Mesenchymal stem cell (in vitro differentiated cells and primary cell): Measurements from ENCODE around the gene SLC12A6.

Experiments used
- DNase-seq: peaks from one replicate; pipeline ENCODE4 v3.0.0-alpha.2; 2013
- H2AFZ ChIP-seq: one replicate; pipeline ENCODE4 v1.6.1; 2013; ENCODE audit warnings: low read depth, mild to moderate bottlenecking, control low read depth, inconsistent platforms, low read length, moderate library complexity
- H2AK5ac ChIP-seq: 2 replicates; pipeline ENCODE4 v1.6.1; 2013; ENCODE audit warnings: low read length, moderate library complexity, mild to moderate bottlenecking, inconsistent platforms; ENCODE audit not compliant: severe bottlenecking
- H2BK120ac ChIP-seq: one replicate; pipeline ENCODE4 v1.6.1; 2013; ENCODE audit warnings: low read depth, mild to moderate bottlenecking, inconsistent platforms, low read length, moderate library complexity
- H2BK12ac ChIP-seq, 2 experiments: one replicate each; pipeline ENCODE4 v1.6.1; 2013; ENCODE audit warnings: inconsistent platforms in 2 of 2, low read length in 2 of 2, mild to moderate bottlenecking in 2 of 2, moderate library complexity in 2 of 2, control low read depth in 1 of 2
- H2BK15ac ChIP-seq: one replicate; pipeline ENCODE4 v1.6.1; 2013; ENCODE audit warnings: mild to moderate bottlenecking, low read depth, inconsistent platforms; ENCODE audit not compliant: poor library complexity, severe bottlenecking
- H2BK5ac ChIP-seq: 2 replicates; pipeline ENCODE4 v1.6.1; 2013; ENCODE audit warnings: low read depth, mild to moderate bottlenecking, low read length, control low read depth, inconsistent platforms; ENCODE audit not compliant: poor library complexity, severe bottlenecking
- H3K14ac ChIP-seq, 2 experiments: one replicate each; pipeline ENCODE4 v1.6.1; 2013; ENCODE audit warnings: inconsistent platforms in 2 of 2, low read length in 2 of 2, control low read depth in 1 of 2, mild to moderate bottlenecking in 1 of 2, moderate library complexity in 1 of 2
- H3K18ac ChIP-seq, 2 experiments: one replicate each; pipeline ENCODE4 v1.6.1; 2013; ENCODE audit warnings: inconsistent platforms in 2 of 2, low read length in 2 of 2, control low read depth in 1 of 2, low read depth in 1 of 2, mild to moderate bottlenecking in 1 of 2
- H3K23ac ChIP-seq, 2 experiments: one replicate each; pipeline ENCODE4 v1.6.1; 2013; ENCODE audit warnings: inconsistent platforms in 2 of 2, low read length in 2 of 2, mild to moderate bottlenecking in 2 of 2, moderate library complexity in 2 of 2, control low read depth in 1 of 2
- H3K27ac ChIP-seq: 2 replicates; pipeline ENCODE4 v1.5.1; 2013; ENCODE audit warnings: mild to moderate bottlenecking, moderate library complexity, low read length, control low read depth, inconsistent platforms; ENCODE audit not compliant: poor library complexity, severe bottlenecking
- H3K27me3 ChIP-seq, 2 experiments: 2 replicates each; pipeline versions ENCODE4 v1.6.1 to v1.7.0; 2013; ENCODE audit warnings: low read length in 2 of 2, mild to moderate bottlenecking in 2 of 2, moderate library complexity in 2 of 2, control low read depth in 1 of 2, inconsistent platforms in 1 of 2; ENCODE audit not compliant: control insufficient read depth in 1 of 2, insufficient read depth in 1 of 2
- H3K36me3 ChIP-seq, 2 experiments: 2 replicates each; pipeline versions ENCODE4 v1.6.1 to v1.7.0; 2013; ENCODE audit warnings: low read length in 2 of 2, control low read depth in 1 of 2, inconsistent platforms in 1 of 2, low read depth in 1 of 2, mild to moderate bottlenecking in 1 of 2; ENCODE audit not compliant: insufficient read depth in 2 of 2, control insufficient read depth in 1 of 2
- H3K4ac ChIP-seq, 2 experiments: one replicate each; pipeline ENCODE4 v1.6.1; 2013; ENCODE audit warnings: inconsistent platforms in 2 of 2, low read length in 2 of 2, mild to moderate bottlenecking in 2 of 2, moderate library complexity in 2 of 2, control low read depth in 1 of 2, low read depth in 1 of 2
- H3K4me1 ChIP-seq: 2 replicates; pipeline ENCODE4 v1.6.1; 2013; ENCODE audit warnings: low read depth, low read length, control low read depth; ENCODE audit not compliant: control insufficient read depth, insufficient read depth
- H3K4me2 ChIP-seq: 2 replicates; pipeline ENCODE4 v1.6.1; 2013; ENCODE audit warnings: low read length, mild to moderate bottlenecking, inconsistent platforms; ENCODE audit not compliant: poor library complexity, severe bottlenecking
- H3K4me3 ChIP-seq, 2 experiments: 2 replicates each; pipeline versions ENCODE4 v1.5.1 to v1.7.0; 2013; ENCODE audit warnings: low read length in 2 of 2, mild to moderate bottlenecking in 2 of 2, control low read depth in 1 of 2, low read depth in 1 of 2; ENCODE audit not compliant: insufficient read depth in 1 of 2
- H3K79me1 ChIP-seq: replicated peaks from 2 replicates; pipeline ENCODE4 v1.6.1; 2013; ENCODE audit warnings: mild to moderate bottlenecking, control low read depth, low read length, inconsistent platforms; ENCODE audit not compliant: poor library complexity, severe bottlenecking
- H3K9ac ChIP-seq: 2 replicates; pipeline ENCODE4 v1.7.0; 2013; ENCODE audit warnings: mild to moderate bottlenecking, low read length, moderate library complexity
- H3K9me3 ChIP-seq: 2 replicates; pipeline ENCODE4 v1.7.0; 2013; ENCODE audit warnings: mild to moderate bottlenecking, low read length; ENCODE audit not compliant: control insufficient read depth
- H4K8ac ChIP-seq: one replicate; pipeline ENCODE4 v1.6.1; 2013; ENCODE audit warnings: inconsistent platforms, mild to moderate bottlenecking, low read length, moderate library complexity
- H4K91ac ChIP-seq: one replicate; pipeline ENCODE4 v1.6.1; 2013; ENCODE audit warnings: mild to moderate bottlenecking, low read length, inconsistent platforms
- WGBS: methylation state at CpG from one replicate; pipeline ENCODE4 v1.1.7; 2013; ENCODE audit warnings: mixed read lengths; 5-methylcytosine and 5-hydroxymethylcytosine counted together

Gene SLC12A6

DNA sequence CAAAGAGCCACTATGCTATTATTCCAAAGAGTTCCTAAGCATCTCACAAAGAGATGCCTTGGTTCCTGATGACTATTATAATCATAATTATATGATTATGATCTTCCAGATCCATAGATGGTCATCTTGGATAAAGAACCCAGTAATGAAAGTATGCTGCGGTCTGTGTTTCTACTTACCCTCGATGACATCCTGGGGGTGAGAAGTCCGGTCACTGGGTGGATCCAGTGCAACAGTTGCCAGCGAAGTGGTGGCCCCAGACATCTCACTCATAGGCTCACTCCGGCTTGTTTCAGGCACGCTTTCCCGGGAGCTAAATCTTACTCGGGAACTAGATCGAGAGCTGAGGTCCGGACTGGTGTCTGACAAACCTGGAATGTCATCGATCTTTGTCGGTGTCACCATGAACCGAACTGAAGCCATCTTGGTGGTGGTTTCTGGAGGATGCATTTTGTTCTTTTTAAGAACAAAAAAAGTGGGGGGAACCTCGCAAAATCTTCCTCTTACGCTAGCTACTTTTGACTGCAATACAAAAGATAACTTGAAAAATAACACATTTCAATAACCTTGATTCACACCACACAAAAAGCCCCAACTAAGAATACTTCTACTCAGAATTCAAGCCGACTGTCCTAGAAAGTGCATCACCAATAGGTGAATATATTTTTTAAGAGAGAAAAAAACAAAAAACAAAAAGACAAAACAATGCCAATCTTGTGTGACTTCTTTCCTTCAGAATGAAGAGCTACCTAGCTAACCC is 1.2 kb downstream of the SLC12A6 start:
- no peaks in the 10 kb centered on the region for H3K27me3 ChIP-seq
- no peak overlapping the region for H3K27ac ChIP-seq
- no peak overlapping the region for H4K8ac ChIP-seq
- H2BK120ac ChIP-seq: no peak overlapping the region
- H2AK5ac ChIP-seq: no peak overlapping the region
- H3K36me3 ChIP-seq: peaks cover 7 to 27% of the 10 kb centered on the region in 2 experiments
- peak overlapping the region in 1 of 2 experiments; percentile 94 for H3K4me3 ChIP-seq
- WGBS: 89% methylated on average over 15 of the region's 16 CpGs
- H3K18ac ChIP-seq: no peak overlapping the region
- H2AFZ ChIP-seq: peak overlapping the region; percentile 84
- peak overlapping the region; percentile 97 for H3K4me2 ChIP-seq
- no peak for DNase-seq
- no peaks in the 10 kb centered on the region for H3K9me3 ChIP-seq
- H3K4ac ChIP-seq: no peak overlapping the region
- no peak overlapping the region for H2BK15ac ChIP-seq
- no peak overlapping the region for H4K91ac ChIP-seq
- peak overlapping the region; percentile 87 for H3K9ac ChIP-seq
- no peak overlapping the region for H3K14ac ChIP-seq
- H3K4me1 ChIP-seq: peaks cover 10% of the 10 kb centered on the region
- H2BK12ac ChIP-seq: no peak overlapping the region
- H3K23ac ChIP-seq: no peak overlapping the region
- H2BK5ac ChIP-seq: no peak overlapping the region
- H3K79me1 ChIP-seq: peaks cover 20% of the 10 kb centered on the region

DNA sequence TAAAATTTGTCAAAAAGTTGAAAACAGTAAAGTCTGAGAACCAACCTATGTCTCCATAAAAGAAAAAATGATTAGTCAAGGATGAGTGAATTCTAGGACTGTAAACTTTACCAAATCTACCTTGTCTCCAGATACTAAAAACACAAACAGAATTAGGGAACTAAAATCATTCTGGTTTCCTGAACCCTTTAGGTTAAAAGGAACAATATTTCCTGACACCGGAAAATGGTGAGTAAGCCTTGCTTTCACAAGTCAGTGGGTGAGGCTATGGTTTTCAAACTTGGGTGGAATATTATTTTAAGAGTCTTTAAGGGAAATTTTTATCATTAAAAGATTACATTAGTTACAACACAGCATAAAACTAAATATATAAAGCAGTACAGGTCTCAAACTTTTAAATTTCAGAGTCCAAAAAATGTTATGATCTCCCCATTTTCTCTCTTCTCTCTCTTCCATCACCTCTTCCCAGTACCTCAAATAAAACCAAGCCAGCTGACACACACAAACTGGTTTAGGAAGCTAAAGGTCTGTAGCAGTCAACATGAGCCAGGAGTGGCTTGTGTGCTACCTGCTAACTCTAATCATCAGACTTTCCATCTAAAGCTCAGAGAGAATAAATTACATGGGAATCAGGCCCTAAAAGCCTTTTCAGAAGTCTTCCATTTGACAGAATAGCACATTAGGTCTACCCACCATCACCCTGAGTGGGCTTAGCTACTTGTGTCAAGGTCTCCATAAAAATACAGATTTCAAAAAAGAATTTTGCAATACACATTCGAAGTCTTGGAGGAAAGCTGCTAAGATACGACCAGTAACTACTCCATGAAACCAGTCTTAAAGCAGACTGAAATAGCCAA is 2.2 kb downstream of the SLC12A6 start:
- 93% methylated on average over 3 of the region's 3 CpGs for WGBS
- Histone ChIP-seq H2BK5ac (no peak overlapping the region), H3K4me1 (peaks cover 10% of the 10 kb centered on the region), H3K18ac (no peak overlapping the region), H2BK12ac (no peak overlapping the region), H3K14ac (no peak overlapping the region), H2AFZ (no peak overlapping the region), H3K27ac (no peak overlapping the region), H3K27me3 (no peaks in the 10 kb centered on the region), H4K91ac (no peak overlapping the region), H3K36me3 (peaks cover 3 to 18% of the 10 kb centered on the region in 2 experiments), H3K9me3 (no peaks in the 10 kb centered on the region), H3K79me1 (peaks cover 18% of the 10 kb centered on the region), H3K23ac (no peak overlapping the region), H3K4me3 (peak overlapping the region in 1 of 2 experiments; percentile 94), H2BK120ac (no peak overlapping the region), H3K4me2 (no peak overlapping the region), H4K8ac (no peak overlapping the region), H2AK5ac (no peak overlapping the region), H2BK15ac (no peak overlapping the region), H3K9ac (peak overlapping the region; percentile 74), H3K4ac (no peak overlapping the region)
- no peak for DNase-seq

DNA sequence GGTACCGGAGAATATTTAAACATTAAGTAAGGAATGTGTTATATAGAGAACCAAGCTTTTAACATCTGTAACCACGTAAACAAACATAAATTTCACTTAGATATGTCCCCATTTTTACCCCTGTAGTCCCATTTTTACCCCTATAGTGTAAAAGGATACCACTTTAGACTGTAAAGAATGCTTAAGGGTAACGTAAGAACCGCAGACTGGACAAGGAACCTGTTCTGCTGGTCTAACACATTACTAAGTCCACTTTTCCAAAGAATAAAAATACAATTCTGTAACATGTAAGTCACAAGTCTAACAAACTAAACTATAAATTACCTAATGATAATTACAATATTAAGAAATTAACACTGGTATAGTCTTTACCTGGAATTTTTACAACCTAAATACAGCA is 2.9 kb downstream of the SLC12A6 start:
- Histone ChIP-seq H3K18ac (no peak overlapping the region), H3K4me2 (no peak overlapping the region), H3K4me1 (peaks cover 10% of the 10 kb centered on the region), H3K9me3 (no peaks in the 10 kb centered on the region), H4K8ac (no peak overlapping the region), H3K27me3 (no peaks in the 10 kb centered on the region), H3K4me3 (peak overlapping the region in 1 of 2 experiments; percentile 94), H3K36me3 (peaks cover 0 to 12% of the 10 kb centered on the region in 2 experiments), H3K23ac (no peak overlapping the region), H2AFZ (no peak overlapping the region), H2BK15ac (no peak overlapping the region), H3K27ac (no peak overlapping the region), H2BK5ac (no peak overlapping the region), H3K9ac (peak overlapping the region; percentile 74), H4K91ac (no peak overlapping the region), H2AK5ac (no peak overlapping the region), H3K79me1 (peaks cover 20% of the 10 kb centered on the region), H2BK12ac (no peak overlapping the region), H2BK120ac (no peak overlapping the region), H3K14ac (no peak overlapping the region), H3K4ac (no peak overlapping the region)
- DNase-seq: no peak
- WGBS: 84% methylated on average over 3 of the region's 4 CpGs

DNA sequence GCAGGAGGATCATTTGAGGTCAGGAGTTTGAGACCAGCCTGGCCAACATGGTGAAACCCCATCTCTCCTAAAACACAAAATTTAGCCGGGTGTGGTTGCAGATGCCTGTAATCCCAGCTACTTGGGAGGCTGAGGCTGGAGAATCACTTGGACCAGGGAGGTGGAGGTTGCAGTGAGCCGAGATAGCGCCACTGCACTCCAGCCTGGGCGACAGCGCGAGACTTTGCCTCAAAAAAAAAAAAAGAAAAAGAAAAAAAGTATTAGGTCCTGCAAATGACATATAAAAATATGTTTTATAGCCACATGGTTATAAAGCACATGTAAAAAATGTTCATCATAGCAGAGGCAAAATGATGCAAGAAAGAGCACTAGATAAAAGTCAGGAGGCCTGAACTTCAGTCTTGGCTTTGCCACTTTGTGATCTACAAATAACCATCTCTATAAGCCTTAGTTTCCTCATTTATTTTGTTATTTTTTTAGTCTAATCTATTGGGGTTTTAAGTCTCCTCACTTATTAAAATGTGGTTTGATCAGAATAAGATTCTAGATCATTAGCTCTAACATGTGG is 4.9 kb downstream of the SLC12A6 start:
- Histone ChIP-seq H3K4me1 (peaks cover 10% of the 10 kb centered on the region), H3K36me3 (no peaks in the 10 kb centered on the region), H2BK5ac (no peak overlapping the region), H2AK5ac (no peak overlapping the region), H4K8ac (no peak overlapping the region), H3K9me3 (no peaks in the 10 kb centered on the region), H3K9ac (no peak overlapping the region), H3K79me1 (peaks cover 19% of the 10 kb centered on the region), H2BK15ac (no peak overlapping the region), H2BK120ac (no peak overlapping the region), H3K4ac (no peak overlapping the region), H4K91ac (no peak overlapping the region), H3K4me3 (no peak overlapping the region), H2AFZ (no peak overlapping the region), H3K18ac (no peak overlapping the region), H2BK12ac (no peak overlapping the region), H3K4me2 (no peak overlapping the region), H3K27ac (no peak overlapping the region), H3K14ac (no peak overlapping the region), H3K27me3 (no peaks in the 10 kb centered on the region), H3K23ac (no peak overlapping the region)
- no peak for DNase-seq
- WGBS: 50% methylated on average over 1 of the region's 6 CpGs
